A549 (cell line): ENCODE measurements around the gene PRSS37. TPM values are rescaled to one million over a fixed set of nuclear protein-coding genes. Genes with fewer than 3 reads are reported as not detected.

Source experiments
- ATAC-seq, 2 experiments: fragments of 200-7000 bp in 1 of 2; fragments of >200 bp in 1 of 2; cut with Nextera tagmentation in 1 of 2; cut with Tn5 transposase in 1 of 2; 3 replicates each; pipeline versions ENCODE4 v1.8.0 to v1.9.1; 2018 to 2020; ENCODE audit warnings: mild to moderate bottlenecking in 1 of 2, moderate library complexity in 1 of 2
- CTCF ChIA-PET: fragments of 300-600 bp; sonication (Branson Sonifier 250); formaldehyde crosslinking; extraction: SDS; loops from one replicate; lab custom pipeline; 2021; ENCODE audit warnings: antibody characterized with exemption, inconsistent platforms; lab: Yijun Ruan, JAX
- POLR2A ChIA-PET: fragments of 350-600 bp; formaldehyde crosslinking; extraction: SDS; loops from one replicate; lab custom pipeline; 2021; ENCODE audit warnings: antibody characterized with exemption, inconsistent platforms; lab: Yijun Ruan, JAX
- DNase-seq, 2 experiments: peaks; one replicate each; pipeline versions ENCODE4 v3.0.0 to v3.0.0-alpha.2; 2011 to 2016; ENCODE audit warnings: low read depth in 1 of 2, low spot score in 1 of 2
- FAIRE-seq: peaks from 2 replicates; lab custom pipeline; 2011; peaks lifted over from hg19 to GRCh38; lab: Jason Lieb, UNC
- H3K27ac ChIP-seq, 2 experiments: fragments of >200 bp; sonication (Bioruptor Twin); formaldehyde crosslinking; 3 replicates each; pipeline ENCODE4 v1.5.1; 2016 to 2017
- H3K4me1 ChIP-seq: fragments of >200 bp; sonication (Bioruptor Twin); formaldehyde crosslinking; 3 replicates; pipeline ENCODE4 v1.6.1; 2016
- H3K4me2 ChIP-seq: fragments of >200 bp; sonication (Bioruptor Twin); formaldehyde crosslinking; 3 replicates; pipeline ENCODE4 v1.6.1; 2016
- H3K4me3 ChIP-seq: fragments of >200 bp; sonication (Bioruptor Twin); formaldehyde crosslinking; 3 replicates; pipeline ENCODE4 v1.5.1; 2016
- H3K9me3 ChIP-seq: fragments of >200 bp; sonication (Bioruptor Twin); formaldehyde crosslinking; 3 replicates; pipeline ENCODE4 v1.6.1; 2016
- BCL3 ChIP-seq: fragments of >200 bp; sonication (Bioruptor Twin); formaldehyde crosslinking; IDR thresholded peaks from 3 replicates; pipeline ENCODE4 v1.6.1; 2016
- CTCF ChIP-seq: fragments of >200 bp; sonication (Bioruptor Twin); formaldehyde crosslinking; IDR thresholded peaks from 3 replicates; pipeline ENCODE4 v1.5.1; 2016
- FOXS1 ChIP-seq: fragments of 250-450 bp; sonication (Bioruptor Pico); IDR thresholded peaks from 2 replicates; pipeline ENCODE4 v1.5.0; 2020; ENCODE audit warnings: mild to moderate bottlenecking, moderate library complexity
- RCOR1 ChIP-seq: fragments of 150-350 bp; IDR thresholded peaks from 2 replicates; pipeline ENCODE4 v1.6.1; 2014; ENCODE audit warnings: antibody characterized with exemption, low read length, low read depth
- ZFP36 ChIP-seq: fragments of 450-650 bp; IDR thresholded peaks from 2 replicates; pipeline ENCODE4 v1.6.1; 2014; ENCODE audit warnings: borderline replicate concordance; ENCODE audit not compliant: partially characterized antibody
- ZSCAN20 ChIP-seq: fragments of 250-450 bp; sonication (Bioruptor Pico); IDR thresholded peaks from 2 replicates; pipeline ENCODE4 v1.8.0; 2022; ENCODE audit warnings: mild to moderate bottlenecking, moderate library complexity
- WGBS: methylation state at CpG from one replicate; pipeline ENCODE4 v1.1.6; 2017; ENCODE audit errors: missing lambda C conversion rate; 5-methylcytosine and 5-hydroxymethylcytosine counted together
- polyA plus RNA-seq, 4 experiments: library from polyadenylated mRNA; depleted of rRNA in 3 of 4; stranded (reverse); fragments of >200 nt; fragmentation: RNase III in 1 of 4; extraction: RNeasy Plus Mini Kit Qiagen cat#74134 plus additional on column Dnase treatment in 1 of 4; gene quantifications; 2 replicates in 3 of 4; 3 replicates in 1 of 4; pipeline ENCODE4 v1.2.3, GENCODE V29; 2011 to 2017

The PRSS37 gene
- polyA plus RNA-seq, 2 of the 4 experiments (the other 2 are of a cell fraction), result not detected

- ChIA-PET POLR2A (no interaction called here), CTCF (interaction anchor here (1.3 to 3.8 kb wide), 2 partner anchors 9 to 695 kb away, joined by 3 to 13 read pairs; no protein-coding TSS in a partner anchor)
- 90% methylated on average over 2 of the region's 2 CpGs for WGBS
- FAIRE-seq (no peak), ATAC-seq (no peak), DNase-seq (no peak)
- Histone ChIP-seq H3K4me3 (no peak overlapping the region), H3K9me3 (no peaks in the 10 kb centered on the region), H3K4me2 (no peak overlapping the region), H3K27ac (no peak overlapping the region), H3K4me1 (no peaks in the 10 kb centered on the region)
- TF ChIP-seq CTCF (no peak), FOXS1 (CRISPR knock-in tag) (no peak), BCL3 (no peak), ZSCAN20 (no peak), RCOR1 (no peak), ZFP36 (no peak)
These were observed 53.0 kb downstream of the PRSS37 start for GRCh38 chr7:141788296-141788695.

Other genes starting within 250 kb of the PRSS37 start
- gene DENND11, start 139.3 kb downstream of the PRSS37 start, polyA plus RNA-seq (2011; rRNA removed), result 11.5 and 16.5 TPM in 2 replicates
- 7.1 to 7.6 TPM (median 7.5 TPM) in 3 replicates for gene DENND11, start 139.3 kb downstream of the PRSS37 start, polyA plus RNA-seq (2017; fragmentation: RNase III; extraction: RNeasy Plus Mini Kit Qiagen cat#74134 plus additional on column Dnase treatment)
- gene WEE2, start 133.1 kb downstream of the PRSS37 start, polyA plus RNA-seq (2011; rRNA removed), result not detected in 2 replicates
- gene WEE2, start 133.1 kb downstream of the PRSS37 start, polyA plus RNA-seq (2017; fragmentation: RNase III; extraction: RNeasy Plus Mini Kit Qiagen cat#74134 plus additional on column Dnase treatment), result not detected in 3 replicates
- 237 and 368 TPM in 2 replicates for gene SSBP1, start 103.1 kb downstream of the PRSS37 start, polyA plus RNA-seq (2011; rRNA removed)
- 430 to 464 TPM (median 453 TPM) in 3 replicates for gene SSBP1, start 103.1 kb downstream of the PRSS37 start, polyA plus RNA-seq (2017; fragmentation: RNase III; extraction: RNeasy Plus Mini Kit Qiagen cat#74134 plus additional on column Dnase treatment)
- gene TAS2R3, start 77.4 kb downstream of the PRSS37 start, polyA plus RNA-seq (2011; rRNA removed), result 0.36 and 1.4 TPM in 2 replicates
- gene TAS2R3, start 77.4 kb downstream of the PRSS37 start, polyA plus RNA-seq (2017; fragmentation: RNase III; extraction: RNeasy Plus Mini Kit Qiagen cat#74134 plus additional on column Dnase treatment), result not detected in 3 replicates
- gene TAS2R4, start 64.8 kb downstream of the PRSS37 start, polyA plus RNA-seq (2011; rRNA removed), result 1.0 and 1.1 TPM in 2 replicates
- gene TAS2R4, start 64.8 kb downstream of the PRSS37 start, polyA plus RNA-seq (2017; fragmentation: RNase III; extraction: RNeasy Plus Mini Kit Qiagen cat#74134 plus additional on column Dnase treatment), result 0.21 to 0.30 TPM (median 0.22 TPM) in 3 replicates
- 1.8 and 2.6 TPM in 2 replicates for gene TAS2R5, start 51.3 kb downstream of the PRSS37 start, polyA plus RNA-seq (2011; rRNA removed)
- 0.61 to 1.4 TPM (median 0.79 TPM) in 3 replicates for gene TAS2R5, start 51.3 kb downstream of the PRSS37 start, polyA plus RNA-seq (2017; fragmentation: RNase III; extraction: RNeasy Plus Mini Kit Qiagen cat#74134 plus additional on column Dnase treatment)
- not detected in 2 replicates for gene OR9A4, start 74.9 kb upstream of the PRSS37 start, polyA plus RNA-seq (2011; rRNA removed)
- gene OR9A4, start 74.9 kb upstream of the PRSS37 start, polyA plus RNA-seq (2017; fragmentation: RNase III; extraction: RNeasy Plus Mini Kit Qiagen cat#74134 plus additional on column Dnase treatment), result not detected in 3 replicates
- not detected in 2 replicates for gene CLEC5A, start 105.5 kb upstream of the PRSS37 start, polyA plus RNA-seq (2011; rRNA removed)
- gene CLEC5A, start 105.5 kb upstream of the PRSS37 start, polyA plus RNA-seq (2017; fragmentation: RNase III; extraction: RNeasy Plus Mini Kit Qiagen cat#74134 plus additional on column Dnase treatment), result not detected in 3 replicates
- not detected in 2 replicates for gene TAS2R38, start 132.3 kb upstream of the PRSS37 start, polyA plus RNA-seq (2011; rRNA removed)
- not detected in 3 replicates for gene TAS2R38, start 132.3 kb upstream of the PRSS37 start, polyA plus RNA-seq (2017; fragmentation: RNase III; extraction: RNeasy Plus Mini Kit Qiagen cat#74134 plus additional on column Dnase treatment)
- 1.5 and 1.8 TPM in 2 replicates for gene MGAM, start 154.4 kb upstream of the PRSS37 start, polyA plus RNA-seq (2011; rRNA removed)
- 0.30 to 0.51 TPM (median 0.41 TPM) in 3 replicates for gene MGAM, start 154.4 kb upstream of the PRSS37 start, polyA plus RNA-seq (2017; fragmentation: RNase III; extraction: RNeasy Plus Mini Kit Qiagen cat#74134 plus additional on column Dnase treatment)